Measurements from ENCODE around the gene EXO5.
"Not testable (repeated sequence)": the region's sequence is repeated elsewhere in the genome, so short reads cannot be mapped to it uniquely, and the experiment has no call there.

Gene EXO5

GRCh38 chr1:40553017-40553416 is 44.5 kb downstream of the EXO5 start:
- no peak for DNase-seq (ENCODE audit: low read depth)

GRCh38 chr1:40554807-40555206 is 46.2 kb downstream of the EXO5 start:
- DNase-seq (ENCODE audit: low read depth) = not testable (repeated sequence)

GRCh38 chr1:40556121-40556520 is 47.6 kb downstream of the EXO5 start:
- no peak for DNase-seq (ENCODE audit: low read depth)

GRCh38 chr1:40558241-40558640 is 49.7 kb downstream of the EXO5 start:
- DNase-seq (ENCODE audit: low read depth) = not testable (repeated sequence)

DNA sequence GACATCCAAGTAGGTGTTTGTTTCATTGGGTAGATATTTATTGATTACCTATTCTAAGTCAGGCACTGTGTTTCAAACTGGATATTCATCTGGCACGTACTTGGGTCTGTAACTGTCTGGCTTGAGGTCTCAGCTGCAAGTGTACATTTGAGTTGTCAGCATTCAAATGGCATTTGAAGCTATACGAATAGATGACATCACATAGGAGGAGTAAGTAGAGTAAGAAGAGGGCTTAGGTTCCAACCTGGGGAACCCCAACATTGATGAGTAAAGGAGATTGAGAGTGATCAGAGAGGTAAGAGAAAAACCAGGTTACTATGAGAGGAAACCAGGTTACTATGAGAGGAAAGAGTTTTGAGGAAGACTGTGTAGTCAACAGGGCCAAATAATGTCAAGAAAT is 53.6 kb downstream of the EXO5 start:
- DNase-seq (ENCODE audit: low read depth) = no peak

- DNase-seq (ENCODE audit: low read depth) = no peak
Observed at GRCh38 chr1:40563266-40563665, 54.7 kb downstream of the EXO5 start.

GRCh38 chr1:40564506-40564905 is 55.9 kb downstream of the EXO5 start:
- DNase-seq (ENCODE audit: low read depth) = no peak

DNA sequence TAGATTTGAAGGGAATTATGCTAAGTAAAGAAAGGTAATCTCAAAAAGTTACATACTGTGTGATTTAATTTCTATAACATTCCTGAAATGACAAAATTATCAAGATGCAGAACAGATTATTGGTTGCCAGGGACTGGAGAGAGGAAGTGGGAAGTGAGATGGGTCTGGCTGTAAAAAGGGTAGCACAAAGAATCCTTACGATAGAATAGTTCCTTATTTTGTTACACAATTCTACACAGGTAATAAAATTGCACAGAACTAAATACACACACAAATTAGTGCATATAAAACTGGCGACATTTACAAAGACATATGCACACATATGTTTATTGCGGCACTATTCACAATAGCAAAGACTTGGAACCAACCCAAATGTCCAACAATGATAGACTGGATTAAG is 56.3 kb downstream of the EXO5 start:
- no peak for DNase-seq (ENCODE audit: low read depth)
